GM12872 (cell line): ENCODE data around the gene OR7G3.

Experiments
- CTCF ChIP-seq: IDR thresholded peaks from 3 replicates; pipeline ENCODE4 v1.5.1; 2011; ENCODE audit warnings: low read depth, mild to moderate bottlenecking, low read length, moderate library complexity; ENCODE audit not compliant: insufficient read depth

OR7G3 gene

DNA sequence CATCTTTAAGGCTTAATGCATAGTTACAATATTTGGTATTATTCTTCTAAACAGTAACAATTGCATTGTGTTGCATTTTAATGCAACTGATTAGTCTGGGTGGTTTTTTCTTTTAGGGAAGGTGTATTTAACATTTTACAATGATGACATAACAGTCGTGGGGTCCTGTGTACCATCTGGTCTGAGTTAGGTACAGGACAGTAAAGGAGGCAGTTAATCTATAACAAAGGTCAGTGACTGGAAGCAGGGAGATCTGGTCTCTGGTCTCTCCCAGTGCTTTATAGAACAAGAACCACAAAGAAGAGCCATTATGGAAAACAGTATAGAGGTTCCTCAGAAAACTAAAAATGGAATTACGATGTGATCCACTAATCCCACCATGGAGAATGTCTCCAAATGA, 16.8 kb downstream of the OR7G3 start:
- no peak for TF ChIP-seq CTCF

- TF ChIP-seq CTCF = no peak
These were observed 19.4 kb downstream of the OR7G3 start, which contains the start of gene OR7G2 for GRCh38 chr19:9107375-9107774. OR7G2 (minus strand) TSS chr19:9107475; CDS start chr19:9103243, 4,232 bp downstream.

GRCh38 chr19:9086761-9087160, 40.0 kb downstream of the OR7G3 start, which contains the start of gene OR1M1:
OR1M1 (plus strand) TSS chr19:9087061; CDS start chr19:9093245, 6,184 bp downstream.
- no peak for TF ChIP-seq CTCF

DNA sequence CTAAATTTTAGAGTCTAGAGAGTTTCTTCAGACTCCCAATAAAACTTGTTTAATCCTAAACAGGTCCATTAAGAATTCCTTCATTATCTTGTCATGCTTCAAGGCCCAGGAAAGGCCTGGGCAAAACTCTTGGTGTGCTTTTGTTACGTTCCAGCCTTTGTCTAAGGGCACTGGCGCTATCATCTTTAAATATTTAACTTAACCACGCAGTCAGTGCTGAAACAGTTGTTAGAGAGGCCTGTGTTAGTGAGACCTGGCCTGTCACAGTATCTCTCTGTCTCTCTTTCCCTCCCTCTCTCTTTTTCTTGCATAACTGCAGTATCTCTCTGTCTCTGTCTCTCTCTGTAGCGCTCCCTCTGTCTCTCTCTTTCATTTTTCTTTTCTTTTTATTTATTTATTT, 48.1 kb downstream of the OR7G3 start:
- no peak for TF ChIP-seq CTCF

GRCh38 chr19:9076901-9077300, 49.8 kb downstream of the OR7G3 start:
- TF ChIP-seq CTCF = no peak
